ENCODE data around the gene TSKS. TPM values are rescaled to one million over a fixed set of nuclear protein-coding genes. Genes with fewer than 3 reads are reported as not detected.

The TSKS gene
- polyA plus RNA-seq, 1 donor (not counting 4 experiments of a cell fraction or from before 2014, with no cell fraction given), result 1.9 TPM

- H3K4me2 ChIP-seq (ENCODE audit: control insufficient read depth, extremely low read depth, insufficient read depth, low read depth, low read length), result no peak overlapping the region
- no peaks in the 10 kb centered on the region for H3K9me3 ChIP-seq (ENCODE audit: control insufficient read depth, low read depth, low read length)
- H3K27ac ChIP-seq (ENCODE audit: control insufficient read depth, insufficient read depth, low read length), result no peak overlapping the region
- H4K20me1 ChIP-seq (ENCODE audit: control insufficient read depth, extremely low read depth, insufficient read depth, low read length), result peaks cover 3% of the 10 kb centered on the region
- dilution Hi-C loops (cut with MboI; ENCODE audit: extremely low pct_ligation_motif_present, low sequenced_read_pairs), result no loop called here
- no peaks in the 10 kb centered on the region for H3K4me1 ChIP-seq (ENCODE audit: control insufficient read depth, extremely low read depth, insufficient read depth, low read length)
- no peaks in the 10 kb centered on the region for H3K27me3 ChIP-seq (ENCODE audit: control insufficient read depth, extremely low read depth, insufficient read depth, low read length)
- H3K79me2 ChIP-seq (ENCODE audit: control insufficient read depth, insufficient read depth, low read length), result peaks cover 5% of the 10 kb centered on the region
- peaks cover 15 to 24% of the 10 kb centered on the region in 2 experiments for H3K36me3 ChIP-seq (ENCODE audit: control insufficient read depth in 2 of 2, extremely low read depth in 1 of 2, insufficient read depth in 2 of 2, low read length in 2 of 2)
- FAIRE-seq (no peak), DNase-seq (ENCODE audit: low read depth, low spot score) (no peak)
- TF ChIP-seq CTCF (optimal IDR thresholded peaks at IDR 0.05 in 1 of 3, IDR thresholded peaks at IDR 0.05 in 1 of 3, conservative IDR thresholded peaks at IDR 0.05 in 1 of 3; ENCODE audit: extremely low read depth in 1 of 3, insufficient read depth in 2 of 3, low read length in 3 of 3), result no peak
- TF ChIP-seq EZH2 (IDR thresholded peaks at IDR 0.05; ENCODE audit: low read length), result no peak
- H2AFZ ChIP-seq (ENCODE audit: control insufficient read depth, low read length), result no peak overlapping the region
- peaks cover 2% of the 10 kb centered on the region for H3K9me1 ChIP-seq (ENCODE audit: control insufficient read depth, extremely low read depth, insufficient read depth, low read length)
- H3K4me3 ChIP-seq (ENCODE audit: control insufficient read depth in 2 of 3, extremely low read depth in 1 of 3, insufficient read depth in 2 of 3, low read depth in 1 of 3, low read length in 3 of 3), result no peak overlapping the region
- no peak overlapping the region for H3K9ac ChIP-seq (ENCODE audit: control insufficient read depth, extremely low read depth, insufficient read depth, low read length)
These were observed 23.3 kb upstream of the TSKS start for GRCh38 chr19:49786376-49786820.

GRCh38 chr19:49782515-49782914 is 19.4 kb upstream of the TSKS start:
- DNase-seq (ENCODE audit: low read depth, low spot score), result no peak
- TF ChIP-seq EZH2 (IDR thresholded peaks at IDR 0.05; ENCODE audit: low read length) (no peak), CTCF (optimal IDR thresholded peaks at IDR 0.05 in 1 of 3, IDR thresholded peaks at IDR 0.05 in 1 of 3, conservative IDR thresholded peaks at IDR 0.05 in 1 of 3; ENCODE audit: extremely low read depth in 1 of 3, insufficient read depth in 2 of 3, low read length in 3 of 3) (no peak)
- Histone ChIP-seq H3K9me3 (ENCODE audit: control insufficient read depth, low read depth, low read length) (no peaks in the 10 kb centered on the region), H3K9ac (ENCODE audit: control insufficient read depth, extremely low read depth, insufficient read depth, low read length) (no peak overlapping the region), H3K27me3 (ENCODE audit: control insufficient read depth, extremely low read depth, insufficient read depth, low read length) (no peaks in the 10 kb centered on the region), H3K36me3 (ENCODE audit: control insufficient read depth in 2 of 2, extremely low read depth in 1 of 2, insufficient read depth in 2 of 2, low read length in 2 of 2) (peaks cover 18 to 21% of the 10 kb centered on the region in 2 experiments), H3K27ac (ENCODE audit: control insufficient read depth, insufficient read depth, low read length) (no peak overlapping the region), H2AFZ (ENCODE audit: control insufficient read depth, low read length) (no peak overlapping the region), H3K4me1 (ENCODE audit: control insufficient read depth, extremely low read depth, insufficient read depth, low read length) (no peaks in the 10 kb centered on the region), H4K20me1 (ENCODE audit: control insufficient read depth, extremely low read depth, insufficient read depth, low read length) (peaks cover 3% of the 10 kb centered on the region), H3K4me3 (ENCODE audit: control insufficient read depth in 2 of 3, extremely low read depth in 1 of 3, insufficient read depth in 2 of 3, low read depth in 1 of 3, low read length in 3 of 3) (no peak overlapping the region), H3K79me2 (ENCODE audit: control insufficient read depth, insufficient read depth, low read length) (peaks cover 3% of the 10 kb centered on the region), H3K4me2 (ENCODE audit: control insufficient read depth, extremely low read depth, insufficient read depth, low read depth, low read length) (no peak overlapping the region), H3K9me1 (ENCODE audit: control insufficient read depth, extremely low read depth, insufficient read depth, low read length) (no peaks in the 10 kb centered on the region)
- no peak for FAIRE-seq
- dilution Hi-C loops (cut with MboI; ENCODE audit: extremely low pct_ligation_motif_present, low sequenced_read_pairs), result no loop called here
